ENCODE measurements around the gene POC1B.

The POC1B gene

GRCh38 chr12:89370421-89370831, 155.4 kb downstream of the POC1B start:
- no peaks in the 10 kb centered on the region for H3K9me3 ChIP-seq (ENCODE audit: low read length)
- no peaks in the 10 kb centered on the region for H3K36me3 ChIP-seq (ENCODE audit: insufficient read depth, low read length)
- no peaks in the 10 kb centered on the region for H3K27me3 ChIP-seq (ENCODE audit: insufficient read depth, low read length)
- no peaks in the 10 kb centered on the region for H3K79me2 ChIP-seq (ENCODE audit: insufficient read depth, low read length)
- H3K4me3 ChIP-seq (ENCODE audit: low read depth, low read length, poor library complexity, severe bottlenecking) = no peak overlapping the region
- H3K27ac ChIP-seq (ENCODE audit: low read depth, low read length, poor library complexity, severe bottlenecking) = no peak overlapping the region
- TF ChIP-seq, protein P1, sequence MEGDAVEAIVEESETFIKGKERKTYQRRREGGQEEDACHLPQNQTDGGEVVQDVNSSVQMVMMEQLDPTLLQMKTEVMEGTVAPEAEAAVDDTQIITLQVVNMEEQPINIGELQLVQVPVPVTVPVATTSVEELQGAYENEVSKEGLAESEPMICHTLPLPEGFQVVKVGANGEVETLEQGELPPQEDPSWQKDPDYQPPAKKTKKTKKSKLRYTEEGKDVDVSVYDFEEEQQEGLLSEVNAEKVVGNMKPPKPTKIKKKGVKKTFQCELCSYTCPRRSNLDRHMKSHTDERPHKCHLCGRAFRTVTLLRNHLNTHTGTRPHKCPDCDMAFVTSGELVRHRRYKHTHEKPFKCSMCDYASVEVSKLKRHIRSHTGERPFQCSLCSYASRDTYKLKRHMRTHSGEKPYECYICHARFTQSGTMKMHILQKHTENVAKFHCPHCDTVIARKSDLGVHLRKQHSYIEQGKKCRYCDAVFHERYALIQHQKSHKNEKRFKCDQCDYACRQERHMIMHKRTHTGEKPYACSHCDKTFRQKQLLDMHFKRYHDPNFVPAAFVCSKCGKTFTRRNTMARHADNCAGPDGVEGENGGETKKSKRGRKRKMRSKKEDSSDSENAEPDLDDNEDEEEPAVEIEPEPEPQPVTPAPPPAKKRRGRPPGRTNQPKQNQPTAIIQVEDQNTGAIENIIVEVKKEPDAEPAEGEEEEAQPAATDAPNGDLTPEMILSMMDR (IDR thresholded peaks at IDR 0.05; ENCODE audit: low read length) = no peak
- no peak for TF ChIP-seq EZH2 (IDR thresholded peaks at IDR 0.05; ENCODE audit: borderline replicate concordance, low read length)
- no peaks in the 10 kb centered on the region for H3F3A ChIP-seq (ENCODE audit: insufficient read depth, low read length)
- no peaks in the 10 kb centered on the region for H3K4me1 ChIP-seq (ENCODE audit: insufficient read depth, low read length, severe bottlenecking)
- no peak overlapping the region for H3K4me2 ChIP-seq (ENCODE audit: low read length)
- no peak overlapping the region for H3K9ac ChIP-seq (ENCODE audit: low read length)
- H2AFZ ChIP-seq (ENCODE audit: low read length) = no peak overlapping the region
- H4K20me1 ChIP-seq (ENCODE audit: insufficient read depth, low read length) = no peaks in the 10 kb centered on the region
- H3K9me2 ChIP-seq (ENCODE audit: low read depth, low read length) = no peaks in the 10 kb centered on the region

All from OCI-LY1 (cell line).